ENCODE data around the gene PCDHGB6. TPM values are rescaled to one million over a fixed set of nuclear protein-coding genes. Genes with fewer than 3 reads are reported as not detected.

PCDHGB6 gene
- polyA plus RNA-seq, 3 donors: 6.8 to 7.8 (median 7.3) TPM

Other genes starting within 250 kb of the PCDHGB6 start
- gene PCDHB7, start 235.4 kb upstream of the PCDHGB6 start, polyA plus RNA-seq (ENCODE audit: insufficient read length in 3 of 3): 1 to 10 TPM; 3.5 to 4.4 (median 4.2) TPM
- gene PCDHB8, start 230.2 kb upstream of the PCDHGB6 start, polyA plus RNA-seq (ENCODE audit: insufficient read length in 3 of 3): 1 to 10 TPM; 1.5 to 3.1 (median 2.1) TPM
- gene PCDHB16, start 225.6 kb upstream of the PCDHGB6 start, polyA plus RNA-seq (ENCODE audit: insufficient read length in 3 of 3): 1 to 10 TPM; 5.1 to 7.4 (median 6.5) TPM
- gene PCDHB9, start 220.9 kb upstream of the PCDHGB6 start, polyA plus RNA-seq (ENCODE audit: insufficient read length in 3 of 3): 1 to 10 TPM; 3.4 to 4.5 (median 4.1) TPM
- gene PCDHB10, start 215.7 kb upstream of the PCDHGB6 start, polyA plus RNA-seq (ENCODE audit: insufficient read length in 3 of 3): 1 to 10 TPM; 4.9 to 6.6 (median 6.4) TPM
- 1 to 10 TPM; 3.8 to 6.5 (median 4.6) TPM for gene PCDHB11, start 208.4 kb upstream of the PCDHGB6 start, polyA plus RNA-seq (ENCODE audit: insufficient read length in 3 of 3)
- 1 to 10 TPM; 3.6 to 4.6 (median 4.5) TPM for gene PCDHB12, start 199.3 kb upstream of the PCDHGB6 start, polyA plus RNA-seq (ENCODE audit: insufficient read length in 3 of 3)
- gene PCDHB13, start 194.1 kb upstream of the PCDHGB6 start, polyA plus RNA-seq (ENCODE audit: insufficient read length in 3 of 3): 1 to 10 TPM; 6.4 to 7.5 (median 6.9) TPM
- 10 to 100 TPM; 10.1 to 11.2 (median 10.2) TPM for gene PCDHB14, start 184.7 kb upstream of the PCDHGB6 start, polyA plus RNA-seq (ENCODE audit: insufficient read length in 3 of 3)
- 10 to 100 TPM; 14.3 to 15.2 (median 14.7) TPM for gene PCDHB15, start 162.6 kb upstream of the PCDHGB6 start, polyA plus RNA-seq (ENCODE audit: insufficient read length in 3 of 3)
- gene SLC25A2, start 104.0 kb upstream of the PCDHGB6 start, polyA plus RNA-seq (ENCODE audit: insufficient read length in 3 of 3): under 1 TPM in 2 of 3 donors, not detected in 1; 0.19 to 0.21 TPM
- 100 to 1,000 TPM; 137 to 157 (median 148) TPM for gene TAF7, start 87.2 kb upstream of the PCDHGB6 start, polyA plus RNA-seq (ENCODE audit: insufficient read length in 3 of 3)
- 1 to 10 TPM in 2 of 3 donors, under 1 TPM in 1; 0.81 to 1.7 (median 1.0) TPM for gene PCDHGA1, start 77.5 kb upstream of the PCDHGB6 start, polyA plus RNA-seq (ENCODE audit: insufficient read length in 3 of 3)
- gene PCDHGA2, start 69.3 kb upstream of the PCDHGB6 start, polyA plus RNA-seq (ENCODE audit: insufficient read length in 3 of 3): 1 to 10 TPM; 6.3 to 8.3 (median 6.4) TPM
- 1 to 10 TPM; 3.4 to 4.5 (median 3.8) TPM for gene PCDHGA3, start 64.2 kb upstream of the PCDHGB6 start, polyA plus RNA-seq (ENCODE audit: insufficient read length in 3 of 3)
- 1 to 10 TPM; 1.7 to 1.8 (median 1.7) TPM for gene PCDHGB1, start 57.9 kb upstream of the PCDHGB6 start, polyA plus RNA-seq (ENCODE audit: insufficient read length in 3 of 3)
- 1 to 10 TPM; 2.3 to 3.0 (median 2.4) TPM for gene PCDHGA4, start 53.0 kb upstream of the PCDHGB6 start, polyA plus RNA-seq (ENCODE audit: insufficient read length in 3 of 3)
- gene PCDHGB2, start 48.0 kb upstream of the PCDHGB6 start, polyA plus RNA-seq (ENCODE audit: insufficient read length in 3 of 3): 1 to 10 TPM; 3.5 to 4.9 (median 3.6) TPM
- gene PCDHGA5, start 43.9 kb upstream of the PCDHGB6 start, polyA plus RNA-seq (ENCODE audit: insufficient read length in 3 of 3): 1 to 10 TPM; 2.6 to 3.2 (median 2.6) TPM
- gene PCDHGB3, start 37.8 kb upstream of the PCDHGB6 start, polyA plus RNA-seq (ENCODE audit: insufficient read length in 3 of 3): 1 to 10 TPM; 1.9 to 2.6 (median 2.5) TPM
- gene PCDHGA6, start 34.1 kb upstream of the PCDHGB6 start, polyA plus RNA-seq (ENCODE audit: insufficient read length in 3 of 3): 1 to 10 TPM; 6.4 to 8.5 (median 7.9) TPM
- 1 to 10 TPM; 2.2 to 2.5 (median 2.5) TPM for gene PCDHGA7, start 25.3 kb upstream of the PCDHGB6 start, polyA plus RNA-seq (ENCODE audit: insufficient read length in 3 of 3)
- 1 to 10 TPM; 4.9 to 6.2 (median 6.2) TPM for gene PCDHGB4, start 20.3 kb upstream of the PCDHGB6 start, polyA plus RNA-seq (ENCODE audit: insufficient read length in 3 of 3)
- gene PCDHGA8, start 15.4 kb upstream of the PCDHGB6 start, polyA plus RNA-seq (ENCODE audit: insufficient read length in 3 of 3): under 1 TPM; 0.78 to 0.85 (median 0.81) TPM
- gene PCDHGB5, start 10.1 kb upstream of the PCDHGB6 start, polyA plus RNA-seq (ENCODE audit: insufficient read length in 3 of 3): 10 to 100 TPM in 1 of 3 donors, 1 to 10 TPM in 2; 9.3 to 12.0 (median 9.7) TPM
- 1 to 10 TPM; 4.8 to 6.1 (median 5.5) TPM for gene PCDHGA9, start 5.2 kb upstream of the PCDHGB6 start, polyA plus RNA-seq (ENCODE audit: insufficient read length in 3 of 3)
- 1 to 10 TPM; 3.1 to 3.7 (median 3.4) TPM for gene PCDHGA10, start 5.0 kb downstream of the PCDHGB6 start, polyA plus RNA-seq (ENCODE audit: insufficient read length in 3 of 3)
- gene PCDHGB7, start 9.7 kb downstream of the PCDHGB6 start, polyA plus RNA-seq (ENCODE audit: insufficient read length in 3 of 3): 10 to 100 TPM; 11.0 to 17.3 (median 16.1) TPM
- gene PCDHGA11, start 13.0 kb downstream of the PCDHGB6 start, polyA plus RNA-seq (ENCODE audit: insufficient read length in 3 of 3): 1 to 10 TPM; 3.8 to 6.3 (median 4.9) TPM
- gene PCDHGA12, start 22.5 kb downstream of the PCDHGB6 start, polyA plus RNA-seq (ENCODE audit: insufficient read length in 3 of 3): 1 to 10 TPM; 1.1 to 2.9 (median 1.8) TPM
- 100 to 1,000 TPM in 1 of 3 donors, 10 to 100 TPM in 2; 91.6 to 131 (median 92.5) TPM for gene PCDHGC3, start 67.9 kb downstream of the PCDHGB6 start, polyA plus RNA-seq (ENCODE audit: insufficient read length in 3 of 3)
- gene PCDHGC4, start 77.0 kb downstream of the PCDHGB6 start, polyA plus RNA-seq (ENCODE audit: insufficient read length in 3 of 3): 1 to 10 TPM; 3.3 to 4.3 (median 3.8) TPM
- gene PCDHGC5, start 81.1 kb downstream of the PCDHGB6 start, polyA plus RNA-seq (ENCODE audit: insufficient read length in 3 of 3): 1 to 10 TPM in 1 of 3 donors, under 1 TPM in 2; 0.40 to 1.1 (median 0.93) TPM
- 10 to 100 TPM; 70.6 to 81.0 (median 76.5) TPM for gene DIAPH1, start 211.0 kb downstream of the PCDHGB6 start, polyA plus RNA-seq (ENCODE audit: insufficient read length in 3 of 3)
- gene HDAC3, start 228.8 kb downstream of the PCDHGB6 start, polyA plus RNA-seq (ENCODE audit: insufficient read length in 3 of 3): 100 to 1,000 TPM in 2 of 3 donors, 10 to 100 TPM in 1; 92.2 to 123 (median 118) TPM
- gene RELL2, start 229.0 kb downstream of the PCDHGB6 start, polyA plus RNA-seq (ENCODE audit: insufficient read length in 3 of 3): 1 to 10 TPM; 1.2 to 1.8 (median 1.4) TPM
- 10 to 100 TPM; 11.4 to 16.2 (median 14.7) TPM for gene FCHSD1, start 243.4 kb downstream of the PCDHGB6 start, polyA plus RNA-seq (ENCODE audit: insufficient read length in 3 of 3)

Data from renal pelvis (tissue), 3 donors.